K562 (cell line): Measurements from ENCODE around the gene TFB2M. TPM values are rescaled to one million over a fixed set of nuclear protein-coding genes. Genes with fewer than 3 reads are reported as not detected.

Source experiments
- CHCHD3 ChIP-seq: fragments of 250-450 bp; sonication (Bioruptor Pico); IDR thresholded peaks from 2 replicates; pipeline ENCODE4 v2.1.2; 2022; ENCODE audit warnings: mild to moderate bottlenecking
- CREBBP ChIP-seq: IDR thresholded peaks from one replicate; pipeline ENCODE4 v1.6.1; 2012; ENCODE audit warnings: low read depth, mild to moderate bottlenecking, control low read depth, inconsistent platforms, low read length
- DDX20 ChIP-seq: fragments of 450-650 bp; IDR thresholded peaks from 2 replicates; pipeline ENCODE4 v1.6.1; 2016; ENCODE audit warnings: missing genetic modification characterization, low read depth, mild to moderate bottlenecking, missing compliant biosample characterization, moderate library complexity
- FOSL1 ChIP-seq: fragments of 200-800 bp; sonication (Bioruptor generic); conservative IDR thresholded peaks from 2 replicates; pipeline ENCODE4 v1.6.1; 2016; ENCODE audit warnings: missing genetic modification characterization, missing compliant biosample characterization
- GABPA ChIP-seq: fragments of 200-800 bp; sonication (Bioruptor generic); conservative IDR thresholded peaks from 2 replicates; pipeline ENCODE4 v1.6.1; 2016; ENCODE audit warnings: low read depth, missing genetic modification characterization, missing compliant biosample characterization
- JUNB ChIP-seq: fragments of 450-650 bp; formaldehyde crosslinking; conservative IDR thresholded peaks from 2 replicates; pipeline ENCODE4 v1.4.0; 2020; ENCODE audit warnings: mild to moderate bottlenecking
- NBN ChIP-seq: fragments of 450-650 bp; IDR thresholded peaks from 2 replicates; pipeline ENCODE4 v1.6.1; 2016; ENCODE audit warnings: low read depth, mild to moderate bottlenecking
- NFYB ChIP-seq: IDR thresholded peaks from 2 replicates; pipeline ENCODE4 v1.6.1; 2011; ENCODE audit warnings: mild to moderate bottlenecking, moderate library complexity; ENCODE audit not compliant: insufficient read length; ENCODE audit errors: extremely low read depth
- POLR2H ChIP-seq: IDR thresholded peaks from 2 replicates; pipeline ENCODE4 v1.6.1; 2016; ENCODE audit warnings: missing genetic modification characterization, low read depth, mild to moderate bottlenecking, control low read depth, missing compliant biosample characterization, moderate library complexity
- RBM14 ChIP-seq: fragments of 200-400 bp; formaldehyde crosslinking; IDR thresholded peaks from 2 replicates; pipeline ENCODE4 v1.6.1; 2018; ENCODE audit warnings: low read depth, mild to moderate bottlenecking, low read length, moderate library complexity, borderline replicate concordance; ENCODE audit not compliant: insufficient read depth
- RBM22 ChIP-seq: fragments of 200-400 bp; formaldehyde crosslinking; IDR thresholded peaks from 2 replicates; pipeline ENCODE4 v1.6.1; 2018; ENCODE audit warnings: low read length, low read depth; ENCODE audit not compliant: poor library complexity, severe bottlenecking
- RBM34 ChIP-seq: fragments of 200-400 bp; formaldehyde crosslinking; IDR thresholded peaks from 2 replicates; pipeline ENCODE4 v1.6.1; 2018; ENCODE audit warnings: low read length, borderline replicate concordance; ENCODE audit not compliant: insufficient read depth
- RFX5 ChIP-seq: IDR thresholded peaks from 2 replicates; pipeline ENCODE4 v1.6.1; 2011; ENCODE audit warnings: low read depth, mild to moderate bottlenecking, improper control_type of control experiment, low read length
- SIRT6 ChIP-seq: IDR thresholded peaks from one replicate; pipeline ENCODE4 v1.6.1; 2012; ENCODE audit warnings: low read depth, mild to moderate bottlenecking, control low read depth, inconsistent platforms, low read length, moderate library complexity
- SMARCA4 ChIP-seq: fragments of 450-650 bp; IDR thresholded peaks from 2 replicates; pipeline ENCODE4 v1.6.1; 2016
- TCF3 ChIP-seq: sonication (generic); formaldehyde crosslinking; IDR thresholded peaks from 2 replicates; pipeline ENCODE4 v1.4.0; 2020; ENCODE audit warnings: mild to moderate bottlenecking, missing genetic modification reagents
- ZBTB17 ChIP-seq: fragments of 450-650 bp; formaldehyde crosslinking; IDR thresholded peaks from 2 replicates; pipeline ENCODE4 v1.4.0; 2020; ENCODE audit warnings: mild to moderate bottlenecking
- ZNF41 ChIP-seq: fragments of 250-450 bp; sonication (Bioruptor Pico); conservative IDR thresholded peaks from 2 replicates; pipeline ENCODE4 v1.4.0; 2020; ENCODE audit warnings: mild to moderate bottlenecking
- ZNF699 ChIP-seq: fragments of 250-450 bp; sonication (Bioruptor Pico); IDR thresholded peaks from 2 replicates; pipeline ENCODE4 v1.8.0; 2021; ENCODE audit warnings: mild to moderate bottlenecking, moderate library complexity; ENCODE audit not compliant: insufficient replicate concordance
- ZNF79 ChIP-seq: fragments of 250-450 bp; sonication (Bioruptor Pico); IDR thresholded peaks from 2 replicates; pipeline ENCODE4 v1.4.0; 2020; ENCODE audit warnings: low read depth, mild to moderate bottlenecking, moderate library complexity
- polyA plus RNA-seq, 8 experiments: library from polyadenylated mRNA; depleted of rRNA in 4 of 8; stranded (reverse) in 5 of 8; unstranded in 3 of 8; fragments of >200 nt; fragmentation: Nextera tagmentation in 2 of 8; fragmentation: Illumina TruSeq in 1 of 8; extraction: Ambion mirVana in 2 of 8; extraction: Trizol in 1 of 8; gene quantifications; 2 replicates each; pipeline versions ENCODE4 v1.2.1 to v1.2.3, GENCODE V29; 2011 to 2014; ENCODE audit warnings: inconsistent platforms in 1 of 8, missing spikeins in 1 of 8
- total RNA-seq, 7 experiments: library from RNA; depleted of rRNA in 6 of 7; stranded (reverse); fragments of >200 nt in 6 of 7; fragmentation: Illumina TruSeq in 2 of 7; extraction: Trizol in 2 of 7; gene quantifications; 2 replicates each; pipeline versions ENCODE4 v1.2.1 to v1.2.3, GENCODE V29; 2011 to 2021; ENCODE audit warnings: low replicate concordance in 1 of 7
- TF ChIP-seq, protein P1 (sequence below): sonication (generic); formaldehyde crosslinking; IDR thresholded peaks from 2 replicates; pipeline ENCODE4 v1.9.0; 2022; ENCODE audit warnings: mild to moderate bottlenecking, missing genetic modification reagents
- TF ChIP-seq, protein P2 (sequence below), 2 experiments: fragments of 200-800 bp in 1 of 2; sonication (Bioruptor generic) in 1 of 2; sonication (generic) in 1 of 2; formaldehyde crosslinking in 1 of 2; IDR thresholded peaks in 1 of 2; conservative IDR thresholded peaks in 1 of 2; 2 replicates each; pipeline versions ENCODE4 v1.5.0 to v1.6.1; 2016 to 2020; ENCODE audit warnings: missing compliant biosample characterization in 1 of 2, missing genetic modification characterization in 1 of 2, missing genetic modification reagents in 1 of 2
- TF ChIP-seq, protein P3 (sequence below): fragments of 450-650 bp; formaldehyde crosslinking; IDR thresholded peaks from 2 replicates; pipeline ENCODE4 v1.4.0; 2022; ENCODE audit warnings: missing genetic modification characterization
- TF ChIP-seq, protein P4 (sequence below): fragments of 250-450 bp; sonication (Bioruptor Pico); IDR thresholded peaks from 2 replicates; pipeline ENCODE4 v1.8.0; 2021; ENCODE audit warnings: moderate library complexity, mild to moderate bottlenecking, inconsistent platforms
- TF ChIP-seq, protein P5 (sequence below): fragments of 200-800 bp; sonication (Bioruptor generic); IDR thresholded peaks from 2 replicates; pipeline ENCODE4 v1.6.1; 2017; ENCODE audit warnings: missing genetic modification characterization, missing compliant biosample characterization

TFB2M gene
- total and polyA plus RNA-seq, 9 of the 15 experiments (the other 6 are each of a cell fraction or from before 2014, with no cell fraction given): 55.1 to 162 (median 70.6) TPM

DNA sequence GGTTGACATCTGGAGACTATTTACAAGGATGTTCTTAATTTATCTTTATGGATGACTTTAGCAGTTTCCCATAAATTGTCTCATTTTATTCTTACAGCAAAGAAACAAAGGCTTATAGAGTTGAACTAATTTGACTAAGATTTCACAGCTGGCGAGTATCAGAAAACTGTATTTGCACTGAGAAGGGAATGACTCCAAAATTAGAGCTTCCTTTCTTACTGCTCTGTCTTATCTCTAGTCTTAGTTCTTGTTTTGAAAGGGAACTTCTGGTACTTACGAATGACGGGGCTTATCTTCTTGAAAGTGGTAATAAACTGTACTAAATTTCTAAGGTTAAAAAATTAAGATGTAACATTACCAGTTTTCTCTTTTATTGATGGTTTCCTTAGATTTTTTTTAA lies 13.8 kb upstream of the TFB2M start (continued):
- no peak for TF ChIP-seq RBM22
- no peak for TF ChIP-seq RBM34
- TF ChIP-seq, protein P1, sequence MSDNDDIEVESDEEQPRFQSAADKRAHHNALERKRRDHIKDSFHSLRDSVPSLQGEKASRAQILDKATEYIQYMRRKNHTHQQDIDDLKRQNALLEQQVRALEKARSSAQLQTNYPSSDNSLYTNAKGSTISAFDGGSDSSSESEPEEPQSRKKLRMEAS (CRISPR knock-in tag): no peak
- TF ChIP-seq ZBTB17 (CRISPR knock-in tag): no peak
- TF ChIP-seq, protein P2, sequence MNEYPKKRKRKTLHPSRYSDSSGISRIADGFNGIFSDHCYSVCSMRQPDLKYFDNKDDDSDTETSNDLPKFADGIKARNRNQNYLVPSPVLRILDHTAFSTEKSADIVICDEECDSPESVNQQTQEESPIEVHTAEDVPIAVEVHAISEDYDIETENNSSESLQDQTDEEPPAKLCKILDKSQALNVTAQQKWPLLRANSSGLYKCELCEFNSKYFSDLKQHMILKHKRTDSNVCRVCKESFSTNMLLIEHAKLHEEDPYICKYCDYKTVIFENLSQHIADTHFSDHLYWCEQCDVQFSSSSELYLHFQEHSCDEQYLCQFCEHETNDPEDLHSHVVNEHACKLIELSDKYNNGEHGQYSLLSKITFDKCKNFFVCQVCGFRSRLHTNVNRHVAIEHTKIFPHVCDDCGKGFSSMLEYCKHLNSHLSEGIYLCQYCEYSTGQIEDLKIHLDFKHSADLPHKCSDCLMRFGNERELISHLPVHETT (CRISPR knock-in tag; conservative IDR thresholded peaks at IDR 0.05 in 1 of 2, IDR thresholded peaks at IDR 0.05 in 1 of 2): peak in 1 of 2 experiments; percentile 54; a peak in 1 of 4 replicates
- TF ChIP-seq CREBBP: no peak
- no peak for TF ChIP-seq ZNF699
- peak; percentile 65 for TF ChIP-seq SMARCA4
- 0 out of 2 replicates have a peak, but pooled peaks have one; percentile 32 for TF ChIP-seq ZNF79 (CRISPR knock-in tag)
- TF ChIP-seq, protein P3, sequence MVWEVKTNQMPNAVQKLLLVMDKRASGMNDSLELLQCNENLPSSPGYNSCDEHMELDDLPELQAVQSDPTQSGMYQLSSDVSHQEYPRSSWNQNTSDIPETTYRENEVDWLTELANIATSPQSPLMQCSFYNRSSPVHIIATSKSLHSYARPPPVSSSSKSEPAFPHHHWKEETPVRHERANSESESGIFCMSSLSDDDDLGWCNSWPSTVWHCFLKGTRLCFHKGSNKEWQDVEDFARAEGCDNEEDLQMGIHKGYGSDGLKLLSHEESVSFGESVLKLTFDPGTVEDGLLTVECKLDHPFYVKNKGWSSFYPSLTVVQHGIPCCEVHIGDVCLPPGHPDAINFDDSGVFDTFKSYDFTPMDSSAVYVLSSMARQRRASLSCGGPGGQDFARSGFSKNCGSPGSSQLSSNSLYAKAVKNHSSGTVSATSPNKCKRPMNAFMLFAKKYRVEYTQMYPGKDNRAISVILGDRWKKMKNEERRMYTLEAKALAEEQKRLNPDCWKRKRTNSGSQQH (CRISPR knock-in tag): no peak
- no peak for TF ChIP-seq SIRT6
- TF ChIP-seq RFX5: no peak
- no peak for TF ChIP-seq RBM14
- TF ChIP-seq DDX20: no peak
- TF ChIP-seq FOSL1: 0 out of 2 replicates have a peak, but pooled peaks have one; percentile 9
- TF ChIP-seq, protein P4, sequence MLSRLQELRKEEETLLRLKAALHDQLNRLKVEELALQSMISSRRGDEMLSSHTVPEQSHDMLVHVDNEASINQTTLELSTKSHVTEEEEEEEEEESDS (CRISPR knock-in tag): no peak
- TF ChIP-seq, protein P5, sequence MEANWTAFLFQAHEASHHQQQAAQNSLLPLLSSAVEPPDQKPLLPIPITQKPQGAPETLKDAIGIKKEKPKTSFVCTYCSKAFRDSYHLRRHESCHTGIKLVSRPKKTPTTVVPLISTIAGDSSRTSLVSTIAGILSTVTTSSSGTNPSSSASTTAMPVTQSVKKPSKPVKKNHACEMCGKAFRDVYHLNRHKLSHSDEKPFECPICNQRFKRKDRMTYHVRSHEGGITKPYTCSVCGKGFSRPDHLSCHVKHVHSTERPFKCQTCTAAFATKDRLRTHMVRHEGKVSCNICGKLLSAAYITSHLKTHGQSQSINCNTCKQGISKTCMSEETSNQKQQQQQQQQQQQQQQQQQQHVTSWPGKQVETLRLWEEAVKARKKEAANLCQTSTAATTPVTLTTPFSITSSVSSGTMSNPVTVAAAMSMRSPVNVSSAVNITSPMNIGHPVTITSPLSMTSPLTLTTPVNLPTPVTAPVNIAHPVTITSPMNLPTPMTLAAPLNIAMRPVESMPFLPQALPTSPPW: 0 out of 2 replicates have a peak, but pooled peaks have one; percentile 7
- no peak for TF ChIP-seq CHCHD3 (CRISPR knock-in tag)
- TF ChIP-seq POLR2H: peak; percentile 41; the same call in 1 of the 2 replicates
- no peak for TF ChIP-seq NBN
- TF ChIP-seq TCF3 (CRISPR knock-in tag): peak; percentile 49; the same call in 1 of the 2 replicates
- TF ChIP-seq JUNB (CRISPR knock-in tag): no peak
- TF ChIP-seq ZNF41: no peak
- no peak for TF ChIP-seq NFYB
- peak; percentile 12; the same call in 1 of the 2 replicates for TF ChIP-seq GABPA
